ENCODE data around the gene CFAP52.

GRCh38 chr17:9568957-9569588 lies 7.4 kb upstream of the CFAP52 start:
- TF ChIP-seq CTCF (IDR thresholded peaks at IDR 0.05; ENCODE audit: control extremely low read depth in 1 of 3, insufficient read depth in 1 of 3, low read depth in 1 of 3, low read length in 3 of 3): no peak
- no peak for TF ChIP-seq ATF3 (IDR thresholded peaks at IDR 0.05; ENCODE audit: insufficient read depth, low read depth, low read length)

Data from H1 (cell line).